Measurements from ENCODE around the gene PRRC2B.
"Not testable (repeated sequence)": the region's sequence is repeated elsewhere in the genome, so short reads cannot be mapped to it uniquely, and the experiment has no call there.

Gene PRRC2B

GRCh38 chr9:131393622-131394463 is at the start of gene PRRC2B:
Gene PRRC2B, plus strand, starts transcription at chr9:131394086. Its CDS starts 36,059 bp downstream, at chr9:131430145.
- DNase-seq (ENCODE audit: low read depth in 2 of 2, low spot score in 1 of 2) = peak; percentile 63 to 77

- DNase-seq (ENCODE audit: low read depth in 2 of 2, low spot score in 1 of 2) = not testable (repeated sequence)
Measured at GRCh38 chr9:131344931-131345535, 48.9 kb upstream of the PRRC2B start.

- no peak for DNase-seq (ENCODE audit: low read depth in 2 of 2, low spot score in 1 of 2)
Measured at GRCh38 chr9:131346559-131346958, 47.3 kb upstream of the PRRC2B start.

- no peak for DNase-seq (ENCODE audit: low read depth in 2 of 2, low spot score in 1 of 2)
Measured at GRCh38 chr9:131347376-131348020, 46.4 kb upstream of the PRRC2B start.

GRCh38 chr9:131348631-131349521 is 45.0 kb upstream of the PRRC2B start:
- DNase-seq (ENCODE audit: low read depth in 2 of 2, low spot score in 1 of 2) = no peak

GRCh38 chr9:131349522-131349880 is 44.4 kb upstream of the PRRC2B start:
- DNase-seq (ENCODE audit: low read depth in 2 of 2, low spot score in 1 of 2) = no peak

GRCh38 chr9:131349881-131350563 is 43.9 kb upstream of the PRRC2B start:
- peak; percentile 64 to 76 for DNase-seq (ENCODE audit: low read depth in 2 of 2, low spot score in 1 of 2)

- not testable (repeated sequence) for DNase-seq (ENCODE audit: low read depth in 2 of 2, low spot score in 1 of 2)
Measured at GRCh38 chr9:131356479-131356878, 37.4 kb upstream of the PRRC2B start.

GRCh38 chr9:131358556-131358955 is 35.3 kb upstream of the PRRC2B start:
- no peak for DNase-seq (ENCODE audit: low read depth in 2 of 2, low spot score in 1 of 2)

GRCh38 chr9:131361202-131361833 is 32.6 kb upstream of the PRRC2B start:
- peak in 1 of 2 donors; percentile 18 for DNase-seq (ENCODE audit: low read depth in 2 of 2, low spot score in 1 of 2)

GRCh38 chr9:131365546-131365945 is 28.3 kb upstream of the PRRC2B start:
- DNase-seq (ENCODE audit: low read depth in 2 of 2, low spot score in 1 of 2) = no peak

- DNase-seq (ENCODE audit: low read depth in 2 of 2, low spot score in 1 of 2) = no peak
Measured at GRCh38 chr9:131366761-131367401, 27.0 kb upstream of the PRRC2B start.

GRCh38 chr9:131367450-131367849 is 26.4 kb upstream of the PRRC2B start:
- DNase-seq (ENCODE audit: low read depth in 2 of 2, low spot score in 1 of 2) = no peak

- no peak for DNase-seq (ENCODE audit: low read depth in 2 of 2, low spot score in 1 of 2)
Measured at GRCh38 chr9:131370638-131371037, 23.2 kb upstream of the PRRC2B start.

GRCh38 chr9:131372599-131372973 is 21.3 kb upstream of the PRRC2B start:
- DNase-seq (ENCODE audit: low read depth in 2 of 2, low spot score in 1 of 2) = not testable (repeated sequence)

- DNase-seq (ENCODE audit: low read depth in 2 of 2, low spot score in 1 of 2) = not testable (repeated sequence)
Measured at GRCh38 chr9:131374638-131375037, 19.2 kb upstream of the PRRC2B start.

GRCh38 chr9:131379056-131379455 is 14.8 kb upstream of the PRRC2B start:
- DNase-seq (ENCODE audit: low read depth in 2 of 2, low spot score in 1 of 2) = no peak

GRCh38 chr9:131382850-131383729 is 10.8 kb upstream of the PRRC2B start:
- no peak for DNase-seq (ENCODE audit: low read depth in 2 of 2, low spot score in 1 of 2)

GRCh38 chr9:131385296-131385695 is 8.6 kb upstream of the PRRC2B start:
- no peak for DNase-seq (ENCODE audit: low read depth in 2 of 2, low spot score in 1 of 2)

All from stimulated activated CD8-positive, alpha-beta memory T cell treated with anti-CD3 and anti-CD28 coated beads, Interleukin-4, amount 100 ng/mL, for 1 hour (primary cell).